GM12865 (cell line): ENCODE results near the gene DMWD.

Experiments used
- DNase-seq: peaks from one replicate; pipeline ENCODE4 v3.0.0; 2010; ENCODE audit warnings: low read depth
- H3K4me3 ChIP-seq: 2 replicates; pipeline ENCODE4 v1.5.1; 2011; ENCODE audit warnings: mild to moderate bottlenecking, low read depth, low read length, control low read depth
- TF ChIP-seq, protein P1 (sequence below): IDR thresholded peaks from 2 replicates; pipeline ENCODE4 v1.5.1; 2011; ENCODE audit warnings: low read length, control low read depth, low read depth, inconsistent platforms; ENCODE audit not compliant: insufficient read depth; ENCODE audit errors: missing control alignments

Gene DMWD

DNA sequence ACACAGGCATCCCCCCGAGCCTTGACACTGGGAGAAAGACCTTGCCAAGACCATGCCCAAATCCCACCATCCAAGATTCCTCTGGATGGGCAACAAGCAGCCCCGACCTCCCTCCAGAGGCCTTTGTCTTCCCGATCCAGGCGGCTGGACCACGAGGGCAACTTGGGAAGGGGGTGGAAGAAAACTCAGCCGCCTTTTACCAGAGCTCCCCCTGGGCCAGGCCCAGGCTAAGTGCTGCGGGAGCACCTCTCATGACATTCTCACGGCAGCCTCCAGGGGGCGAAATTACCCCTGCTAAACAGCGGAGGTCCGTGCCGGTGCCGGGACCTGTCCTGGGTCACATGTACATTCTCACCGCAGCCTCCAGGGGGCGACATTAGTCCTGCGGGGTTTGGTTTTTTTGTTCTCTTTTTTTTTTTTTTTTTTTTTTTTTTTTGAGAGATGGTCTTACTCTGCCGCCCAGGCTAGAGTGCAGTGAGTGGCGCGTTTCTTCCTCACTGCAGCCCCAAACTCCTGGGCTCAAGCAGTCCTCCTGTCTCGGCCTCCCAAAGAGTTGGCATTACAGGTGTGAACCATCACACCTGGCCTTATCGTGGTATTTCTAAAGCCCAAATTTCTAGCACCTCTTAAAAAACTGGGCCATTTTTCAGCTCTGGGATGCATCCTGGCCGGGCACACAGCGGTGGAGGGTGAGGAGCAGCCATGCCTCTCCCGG, 24.5 kb upstream of the DMWD start:
- TF ChIP-seq, protein P1, sequence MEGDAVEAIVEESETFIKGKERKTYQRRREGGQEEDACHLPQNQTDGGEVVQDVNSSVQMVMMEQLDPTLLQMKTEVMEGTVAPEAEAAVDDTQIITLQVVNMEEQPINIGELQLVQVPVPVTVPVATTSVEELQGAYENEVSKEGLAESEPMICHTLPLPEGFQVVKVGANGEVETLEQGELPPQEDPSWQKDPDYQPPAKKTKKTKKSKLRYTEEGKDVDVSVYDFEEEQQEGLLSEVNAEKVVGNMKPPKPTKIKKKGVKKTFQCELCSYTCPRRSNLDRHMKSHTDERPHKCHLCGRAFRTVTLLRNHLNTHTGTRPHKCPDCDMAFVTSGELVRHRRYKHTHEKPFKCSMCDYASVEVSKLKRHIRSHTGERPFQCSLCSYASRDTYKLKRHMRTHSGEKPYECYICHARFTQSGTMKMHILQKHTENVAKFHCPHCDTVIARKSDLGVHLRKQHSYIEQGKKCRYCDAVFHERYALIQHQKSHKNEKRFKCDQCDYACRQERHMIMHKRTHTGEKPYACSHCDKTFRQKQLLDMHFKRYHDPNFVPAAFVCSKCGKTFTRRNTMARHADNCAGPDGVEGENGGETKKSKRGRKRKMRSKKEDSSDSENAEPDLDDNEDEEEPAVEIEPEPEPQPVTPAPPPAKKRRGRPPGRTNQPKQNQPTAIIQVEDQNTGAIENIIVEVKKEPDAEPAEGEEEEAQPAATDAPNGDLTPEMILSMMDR = peak; percentile 94
- no peak overlapping the region for H3K4me3 ChIP-seq
- peak; percentile 97 for DNase-seq

DNA sequence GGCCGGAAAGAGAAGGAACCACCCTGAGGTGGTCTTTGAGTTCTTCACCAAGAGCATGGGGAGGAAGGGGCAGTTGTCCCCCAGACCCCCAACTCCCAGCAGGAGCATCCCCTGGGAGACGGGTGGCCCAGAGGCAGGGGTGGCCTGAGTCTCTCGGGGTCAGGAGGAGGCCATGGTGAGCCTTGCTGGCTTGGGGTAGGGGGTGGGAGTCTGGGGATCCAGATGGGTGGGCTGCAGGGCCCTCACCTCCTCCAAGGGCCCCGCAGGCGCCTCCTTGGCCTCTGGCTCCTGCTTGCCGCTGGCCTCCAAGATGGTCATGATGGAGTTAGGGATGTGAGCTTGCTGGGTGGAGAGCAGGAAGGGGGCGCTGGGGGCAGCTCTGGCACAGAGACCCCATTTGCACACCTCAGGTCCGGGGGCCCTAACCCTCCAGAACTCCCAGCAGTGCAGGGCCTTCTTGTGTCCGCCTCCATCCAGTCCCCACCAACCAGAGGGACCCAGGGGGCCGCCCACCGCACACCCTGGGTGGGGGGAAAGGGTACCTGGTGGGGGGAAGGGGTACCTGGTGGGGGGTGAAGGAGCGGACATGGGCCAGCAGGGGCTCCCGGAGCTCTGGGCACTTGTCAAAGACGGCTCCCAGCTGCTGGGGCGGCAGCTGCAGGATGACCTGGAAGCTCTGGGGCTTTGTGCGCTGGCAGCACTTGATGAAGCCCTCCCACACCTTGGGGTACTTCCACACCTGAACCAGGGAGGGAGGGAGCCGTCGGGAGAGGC, 23.8 kb upstream of the DMWD start:
- TF ChIP-seq, protein P1 = no peak
- H3K4me3 ChIP-seq = no peak overlapping the region
- DNase-seq = no peak

DNA sequence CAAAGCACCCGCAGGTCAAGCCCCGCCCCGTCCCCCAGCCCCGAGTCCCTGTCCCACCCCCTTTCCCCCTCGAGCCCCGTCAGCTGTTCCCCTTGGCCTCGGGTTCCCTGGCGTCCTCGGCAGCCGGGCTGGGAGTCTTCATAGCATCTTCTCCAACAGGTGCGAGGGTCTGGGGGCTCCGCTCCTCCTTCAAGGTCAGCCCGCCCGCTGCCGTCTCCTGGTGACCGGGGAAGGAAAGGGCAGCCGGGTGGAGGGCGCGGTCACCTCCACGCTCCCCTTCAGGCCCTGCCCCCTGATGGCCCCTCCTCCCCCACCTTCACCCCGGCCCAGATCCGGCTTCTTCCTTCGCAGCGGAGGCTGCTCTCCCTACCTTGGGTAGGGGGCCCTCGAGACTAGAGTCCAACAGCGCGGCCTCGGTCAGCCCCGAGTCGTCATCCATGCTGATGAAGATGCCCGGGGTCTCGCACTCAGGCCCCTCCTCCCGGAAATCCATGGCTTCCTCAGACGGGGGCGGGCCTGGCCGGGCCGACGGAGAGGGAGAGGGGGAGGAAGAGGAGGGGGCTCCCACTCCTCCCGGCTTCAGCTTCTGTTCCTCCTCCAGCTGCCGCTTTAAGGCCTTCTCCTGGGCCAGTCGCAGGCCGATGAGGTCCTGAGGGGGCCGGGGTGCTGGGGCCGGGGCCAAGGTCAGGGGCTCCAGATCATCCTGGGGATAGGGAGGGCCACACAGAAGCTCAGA, 23.0 kb upstream of the DMWD start:
- H3K4me3 ChIP-seq = no peak overlapping the region
- TF ChIP-seq, protein P1 = no peak
- no peak for DNase-seq

DNA sequence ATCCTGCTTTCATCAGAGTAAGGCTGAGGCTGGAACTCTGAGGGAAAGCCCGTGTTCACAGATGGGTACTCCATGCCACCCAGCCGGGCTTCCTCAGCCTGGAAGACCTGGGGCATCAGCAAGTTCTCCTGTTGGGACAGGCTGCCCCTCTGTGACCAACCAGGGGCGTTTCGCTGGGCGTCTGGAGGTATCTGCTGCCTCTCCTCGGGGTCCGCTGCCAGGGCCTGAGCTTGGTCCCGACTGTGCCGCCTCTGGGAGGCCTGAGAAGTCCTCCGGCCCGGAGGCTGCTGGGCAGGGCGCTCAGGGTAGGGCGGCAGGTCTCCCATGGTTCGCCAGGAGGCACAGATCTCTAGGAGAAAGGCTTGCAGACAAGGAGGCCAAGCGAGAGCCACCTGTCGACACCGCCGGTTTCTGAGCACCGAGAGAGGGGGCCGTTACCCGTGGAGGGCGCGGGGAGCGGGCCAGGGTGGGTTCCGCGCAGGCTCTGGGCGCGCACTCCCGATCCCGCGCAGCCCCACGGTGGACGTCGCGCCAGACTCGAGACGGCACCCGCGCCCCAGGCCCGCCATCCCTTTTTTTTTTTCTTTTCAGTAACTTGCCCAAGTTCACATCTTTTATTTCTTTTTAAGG, 22.3 kb upstream of the DMWD start, which contains the start of gene RSPH6A:
RSPH6A (minus strand) TSS at position 458 of the 630 bp plus-strand sequence; CDS start at position 326, 132 bp downstream.
- no peak for DNase-seq
- TF ChIP-seq, protein P1 = no peak
- H3K4me3 ChIP-seq = no peak within 1 kb of the TSS

DNA sequence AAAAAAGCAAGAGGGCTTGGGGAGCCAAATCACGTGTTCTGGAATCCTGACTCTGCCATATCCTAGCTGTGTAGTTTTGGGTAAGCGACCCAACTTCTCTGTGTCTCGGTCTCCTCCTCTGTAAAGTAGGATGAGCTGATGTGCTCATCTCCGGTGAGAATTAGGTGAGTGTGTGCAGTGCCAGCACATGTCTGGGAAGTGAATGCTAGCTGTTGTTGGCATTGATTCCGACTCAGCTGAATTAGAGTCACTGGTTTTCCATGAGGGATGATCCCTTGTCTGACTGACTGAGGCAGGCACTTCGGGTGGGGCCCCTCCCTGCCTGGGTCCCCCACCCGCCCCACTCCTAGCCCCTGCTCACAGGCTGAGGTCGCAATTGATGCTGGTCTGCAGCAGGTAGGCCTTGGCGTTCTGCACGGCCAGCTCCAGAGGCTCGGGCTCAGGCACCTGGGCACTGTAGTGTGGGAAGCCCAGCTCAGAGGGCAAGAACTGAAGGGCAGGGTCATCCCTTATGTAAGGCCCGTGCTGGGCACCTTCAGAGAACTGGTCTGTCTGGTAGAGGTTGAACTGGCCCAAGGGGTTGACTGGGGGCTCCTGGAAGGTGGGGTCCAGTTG, 21.6 kb upstream of the DMWD start:
- no peak overlapping the region for H3K4me3 ChIP-seq
- TF ChIP-seq, protein P1 = no peak
- peak; percentile 2 for DNase-seq

DNA sequence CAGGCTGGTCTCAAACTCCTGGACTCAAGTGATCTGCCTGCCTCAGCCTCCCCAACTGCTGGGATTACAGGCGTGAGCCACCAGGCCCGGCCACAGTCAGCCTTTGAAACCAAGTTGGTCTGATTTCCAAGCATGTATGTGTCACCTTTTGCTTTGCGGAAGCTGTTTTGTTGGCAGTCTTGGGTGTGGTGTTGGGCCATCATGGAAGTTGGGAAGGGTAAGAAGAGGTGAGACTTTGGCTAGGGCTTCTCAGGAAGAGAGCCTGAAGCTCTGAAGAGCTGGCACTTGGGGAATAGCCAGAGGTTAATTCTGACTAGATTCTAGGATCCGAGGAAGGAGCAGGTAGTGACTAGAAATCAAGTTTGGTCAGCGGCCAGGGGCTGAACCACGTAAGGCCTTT, 19.7 kb upstream of the DMWD start:
- no peak overlapping the region for H3K4me3 ChIP-seq
- TF ChIP-seq, protein P1 = no peak
- peak; percentile 1 for DNase-seq
